Endothelial cell of umbilical vein (primary cell): Measurements from ENCODE around the gene MT1E.

Experiments
- EZH2 ChIP-seq: IDR thresholded peaks from 2 replicates; pipeline ENCODE4 v1.6.1; 2012; ENCODE audit warnings: borderline replicate concordance, low read depth, mild to moderate bottlenecking, moderate library complexity, low read length, inconsistent platforms; ENCODE audit not compliant: severe bottlenecking
- GATA2 ChIP-seq: IDR thresholded peaks from 2 replicates; pipeline ENCODE4 v1.7.0; 2011; ENCODE audit warnings: low read depth, mild to moderate bottlenecking, moderate library complexity, mixed read lengths, low read length; ENCODE audit not compliant: insufficient read length, insufficient read depth
- JUN ChIP-seq: IDR thresholded peaks from 2 replicates; pipeline ENCODE4 v1.6.1; 2011; ENCODE audit warnings: borderline replicate concordance, low read depth; ENCODE audit not compliant: insufficient read length, insufficient read depth
- MYC ChIP-seq: IDR thresholded peaks from one replicate; pipeline ENCODE4 v1.6.1; 2011; ENCODE audit warnings: mild to moderate bottlenecking, low read depth, low read length
- POLR2A ChIP-seq: IDR thresholded peaks from 2 replicates; pipeline ENCODE4 v1.6.1; 2012; ENCODE audit warnings: low read depth, mild to moderate bottlenecking, control low read depth, low read length
- POLR2AphosphoS5 ChIP-seq: IDR thresholded peaks from 2 replicates; pipeline ENCODE4 v1.6.1; 2012; ENCODE audit warnings: low read depth, mild to moderate bottlenecking, control low read depth, low read length, moderate library complexity; ENCODE audit not compliant: insufficient read depth
- TF ChIP-seq, protein P1 (sequence below), 2 donors: IDR thresholded peaks; 1 replicate in 1 of 2; 2 replicates in 1 of 2; pipeline ENCODE4 v1.5.1; 2011; ENCODE audit warnings: low read length in 2 of 2, mild to moderate bottlenecking in 2 of 2, moderate library complexity in 2 of 2, control low read depth in 1 of 2, inconsistent platforms in 1 of 2, low read depth in 1 of 2; ENCODE audit not compliant: insufficient read depth in 1 of 2; ENCODE audit errors: extremely low read depth in 1 of 2

DNA sequence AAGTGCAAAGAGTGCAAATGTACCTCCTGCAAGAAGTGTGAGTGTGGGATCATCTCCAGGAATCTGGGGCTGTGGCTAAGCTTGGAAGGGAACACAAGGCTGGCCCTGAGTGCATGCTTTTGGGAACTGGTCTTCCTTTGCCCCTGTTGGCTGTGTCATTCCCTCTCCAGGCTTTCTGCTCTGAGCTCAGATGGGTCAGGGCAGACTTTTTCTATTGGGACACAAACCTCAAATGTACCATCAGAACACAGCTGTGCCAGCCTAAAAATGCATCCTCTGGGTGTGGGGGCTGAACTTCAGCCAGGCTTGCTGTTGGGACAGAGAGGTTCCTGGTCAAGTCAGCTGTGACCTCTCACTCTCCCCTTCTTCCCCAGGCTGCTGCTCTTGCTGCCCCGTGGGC, 27.0 kb downstream of the MT1E start:
- TF ChIP-seq, protein P1, sequence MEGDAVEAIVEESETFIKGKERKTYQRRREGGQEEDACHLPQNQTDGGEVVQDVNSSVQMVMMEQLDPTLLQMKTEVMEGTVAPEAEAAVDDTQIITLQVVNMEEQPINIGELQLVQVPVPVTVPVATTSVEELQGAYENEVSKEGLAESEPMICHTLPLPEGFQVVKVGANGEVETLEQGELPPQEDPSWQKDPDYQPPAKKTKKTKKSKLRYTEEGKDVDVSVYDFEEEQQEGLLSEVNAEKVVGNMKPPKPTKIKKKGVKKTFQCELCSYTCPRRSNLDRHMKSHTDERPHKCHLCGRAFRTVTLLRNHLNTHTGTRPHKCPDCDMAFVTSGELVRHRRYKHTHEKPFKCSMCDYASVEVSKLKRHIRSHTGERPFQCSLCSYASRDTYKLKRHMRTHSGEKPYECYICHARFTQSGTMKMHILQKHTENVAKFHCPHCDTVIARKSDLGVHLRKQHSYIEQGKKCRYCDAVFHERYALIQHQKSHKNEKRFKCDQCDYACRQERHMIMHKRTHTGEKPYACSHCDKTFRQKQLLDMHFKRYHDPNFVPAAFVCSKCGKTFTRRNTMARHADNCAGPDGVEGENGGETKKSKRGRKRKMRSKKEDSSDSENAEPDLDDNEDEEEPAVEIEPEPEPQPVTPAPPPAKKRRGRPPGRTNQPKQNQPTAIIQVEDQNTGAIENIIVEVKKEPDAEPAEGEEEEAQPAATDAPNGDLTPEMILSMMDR (IDR thresholded peaks at IDR 0.05; ENCODE audit: extremely low read depth in 1 of 2, insufficient read depth in 1 of 2, low read depth in 1 of 2, low read length in 2 of 2), result no peak
- TF ChIP-seq GATA2 (no peak), EZH2 (no peak), MYC (no peak), POLR2AphosphoS5 (no peak), JUN (no peak), POLR2A (no peak)
